ENCODE results near the gene ABAT. TPM values are rescaled to one million over a fixed set of nuclear protein-coding genes. Genes with fewer than 3 reads are reported as not detected.
"Not testable (repeated sequence)": the region's sequence is repeated elsewhere in the genome, so short reads cannot be mapped to it uniquely, and the experiment has no call there.

Gene ABAT
- total RNA-seq, 2 donors from 2014 or later: 9.8 to 14.9 TPM

DNA sequence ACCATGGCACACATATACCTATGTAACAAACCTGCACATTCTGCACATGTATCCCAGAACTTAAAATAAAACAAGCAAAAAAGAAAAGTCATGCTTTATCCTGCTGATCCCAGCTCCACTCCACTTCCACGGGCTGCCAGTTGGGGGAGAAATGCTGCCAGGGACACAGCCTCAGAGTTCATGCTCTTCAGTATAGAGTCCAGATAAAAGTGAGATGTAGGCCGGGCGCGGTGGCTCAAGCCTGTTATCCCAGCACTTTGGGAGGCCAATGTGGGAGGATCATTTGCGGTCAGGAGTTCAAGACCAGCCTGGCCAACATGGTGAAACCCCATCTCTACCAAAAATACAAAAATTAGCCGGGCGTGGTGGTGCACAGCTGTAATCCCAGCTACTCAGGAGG lies 22.5 kb upstream of the ABAT start:
- peaks cover 12% of the 10 kb centered on the region for H3K36me3 ChIP-seq
- H3K27me3 ChIP-seq; DNase-seq (ENCODE audit: low spot score); H3K4me1 ChIP-seq; H3K27ac ChIP-seq; H3K4me3 ChIP-seq; H3K9me3 ChIP-seq: not testable (repeated sequence)
- peak in 1 of 2 donors; percentile 18 for TF ChIP-seq CTCF (IDR thresholded peaks at IDR 0.05)

- Histone ChIP-seq H3K27ac (no peak overlapping the region), H3K27me3 (no peaks in the 10 kb centered on the region), H3K4me1 (no peaks in the 10 kb centered on the region), H3K4me3 (no peak overlapping the region), H3K9me3 (no peaks in the 10 kb centered on the region), H3K36me3 (no peaks in the 10 kb centered on the region)
- TF ChIP-seq CTCF (IDR thresholded peaks at IDR 0.05): peak in 1 of 2 donors; percentile 50
- DNase-seq (ENCODE audit: low spot score): no peak
Measured at GRCh38 chr16:8655184-8655717, 19.2 kb upstream of the ABAT start.

- H3K27me3 ChIP-seq: no peaks in the 10 kb centered on the region
- no peaks in the 10 kb centered on the region for H3K9me3 ChIP-seq
- no peak for TF ChIP-seq CTCF (IDR thresholded peaks at IDR 0.05)
- H3K4me1 ChIP-seq: no peaks in the 10 kb centered on the region
- no peak overlapping the region for H3K27ac ChIP-seq
- H3K4me3 ChIP-seq: no peak overlapping the region
- no peaks in the 10 kb centered on the region for H3K36me3 ChIP-seq
- no peak for DNase-seq (ENCODE audit: low spot score)
Measured at GRCh38 chr16:8656376-8656775, 18.0 kb upstream of the ABAT start.

DNA sequence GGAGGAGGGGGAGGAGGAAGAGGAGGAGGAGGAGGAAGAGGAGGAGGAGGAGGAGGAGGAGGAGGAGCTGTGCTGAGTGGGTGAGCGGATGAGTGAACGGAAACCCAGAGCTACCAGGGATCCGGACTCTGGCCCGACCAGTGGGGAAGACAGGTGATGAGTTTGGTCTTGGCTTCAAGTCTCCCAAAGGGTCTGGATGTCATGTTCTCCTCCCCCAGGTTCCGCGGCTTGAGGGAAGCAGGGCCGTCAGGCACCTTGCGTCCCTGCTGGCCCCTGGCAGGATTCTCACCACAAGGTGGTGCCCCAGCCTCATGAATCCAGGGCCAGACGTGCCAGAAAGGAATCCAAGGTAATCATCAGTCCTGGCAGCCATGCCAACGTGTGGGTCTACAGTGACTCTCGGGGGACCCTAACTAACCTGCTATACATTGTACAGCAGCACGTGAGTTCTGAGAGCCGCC lies 13.5 kb upstream of the ABAT start:
- Histone ChIP-seq H3K4me1 (no peaks in the 10 kb centered on the region), H3K27ac (no peak overlapping the region), H3K36me3 (peaks cover 18% of the 10 kb centered on the region), H3K9me3 (no peaks in the 10 kb centered on the region), H3K27me3 (no peaks in the 10 kb centered on the region), H3K4me3 (no peak overlapping the region)
- DNase-seq (ENCODE audit: low spot score): peak; percentile 64
- TF ChIP-seq CTCF (IDR thresholded peaks at IDR 0.05): peak; percentile 68

DNA sequence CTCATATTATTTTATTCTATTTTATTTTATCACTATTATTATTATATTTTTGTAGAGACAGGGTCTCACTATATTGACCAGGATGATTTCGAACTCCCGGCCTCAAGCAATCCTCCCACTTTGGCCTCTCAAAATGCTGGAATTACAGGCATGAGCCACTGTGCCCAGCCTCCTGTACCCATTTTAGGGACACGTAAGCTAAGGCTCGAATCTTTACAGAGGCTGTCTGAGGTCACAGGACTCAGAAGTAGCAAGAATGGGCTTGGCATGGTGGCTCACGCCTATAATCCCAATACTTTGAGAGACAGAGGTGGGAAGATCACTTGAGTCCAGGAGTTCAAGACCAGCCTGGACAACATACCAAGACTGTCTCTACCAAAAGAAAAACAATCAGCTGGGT lies 12.7 kb upstream of the ABAT start:
- Histone ChIP-seq H3K4me3 (no peak overlapping the region), H3K4me1 (no peaks in the 10 kb centered on the region), H3K36me3 (peaks cover 22% of the 10 kb centered on the region), H3K27me3 (no peaks in the 10 kb centered on the region), H3K9me3 (no peaks in the 10 kb centered on the region), H3K27ac (no peak overlapping the region)
- no peak for TF ChIP-seq CTCF (IDR thresholded peaks at IDR 0.05)
- DNase-seq (ENCODE audit: low spot score): no peak

All from right atrium auricular region (tissue), 2 donors.